Endothelial cell (in vitro differentiated cells): ENCODE measurements around the gene ZAP70. TPM values are rescaled to one million over a fixed set of nuclear protein-coding genes. Genes with fewer than 3 reads are reported as not detected.

Source experiments
- DNase-seq: peaks from one replicate; pipeline ENCODE4 v3.0.0; 2021; ENCODE audit warnings: low spot score
- H3K27ac Mint-ChIP-seq: one replicate; pipeline ENCODE4 v1.8.0; 2021; ENCODE audit warnings: mixed read lengths, inconsistent platforms; ENCODE audit not compliant: unreplicated experiment
- H3K27me3 Mint-ChIP-seq: one replicate; pipeline ENCODE4 v1.8.0; 2021; ENCODE audit warnings: mild to moderate bottlenecking, moderate library complexity, mixed read lengths, inconsistent platforms; ENCODE audit not compliant: unreplicated experiment
- H3K36me3 Mint-ChIP-seq: one replicate; pipeline ENCODE4 v1.8.0; 2021; ENCODE audit warnings: mild to moderate bottlenecking, low read depth, mixed read lengths, inconsistent platforms; ENCODE audit not compliant: unreplicated experiment
- H3K4me1 Mint-ChIP-seq: one replicate; pipeline ENCODE4 v1.8.0; 2021; ENCODE audit warnings: mild to moderate bottlenecking, mixed read lengths, inconsistent platforms; ENCODE audit not compliant: unreplicated experiment
- H3K4me3 Mint-ChIP-seq: one replicate; pipeline ENCODE4 v1.8.0; 2021; ENCODE audit warnings: mild to moderate bottlenecking, mixed read lengths, inconsistent platforms; ENCODE audit not compliant: unreplicated experiment
- H3K9me3 Mint-ChIP-seq: one replicate; pipeline ENCODE4 v1.8.0; 2021; ENCODE audit warnings: mixed read lengths, inconsistent platforms; ENCODE audit not compliant: unreplicated experiment
- CTCF ChIP-seq: fragments of 200-600 bp; sonication (generic); IDR thresholded peaks from one replicate; pipeline ENCODE4 v1.5.0; 2021; ENCODE audit warnings: antibody characterized with exemption; ENCODE audit not compliant: unreplicated experiment
- total RNA-seq: library from RNA; stranded (reverse); fragmentation: NEBNext Ultra II Directional; extraction: Animal tissue kit (Norgen Biotek cat#: 25700); gene quantifications from one replicate; pipeline ENCODE4 v1.2.1, GENCODE V29; 2021; ENCODE audit not compliant: unreplicated experiment

ZAP70 gene
- total RNA-seq, 1 donor from 2014 or later: 93.4 TPM

GRCh38 chr2:97728091-97728731, 14.8 kb downstream of the ZAP70 start:
- H3K27ac Mint-ChIP-seq: peak overlapping the region; percentile 58
- DNase-seq: no peak
- H3K27me3 Mint-ChIP-seq: peaks cover 3% of the 10 kb centered on the region
- peaks cover 21% of the 10 kb centered on the region for H3K4me1 Mint-ChIP-seq
- TF ChIP-seq CTCF: no peak
- H3K4me3 Mint-ChIP-seq: no peak overlapping the region
- H3K36me3 Mint-ChIP-seq: peaks cover 38% of the 10 kb centered on the region
- H3K9me3 Mint-ChIP-seq: no peaks in the 10 kb centered on the region

- peaks cover 2% of the 10 kb centered on the region for H3K27me3 Mint-ChIP-seq
- TF ChIP-seq CTCF: no peak
- no peak overlapping the region for H3K4me3 Mint-ChIP-seq
- H3K9me3 Mint-ChIP-seq: no peaks in the 10 kb centered on the region
- peaks cover 40% of the 10 kb centered on the region for H3K36me3 Mint-ChIP-seq
- no peak for DNase-seq
- no peak overlapping the region for H3K27ac Mint-ChIP-seq
- H3K4me1 Mint-ChIP-seq: peaks cover 19% of the 10 kb centered on the region
Measured at GRCh38 chr2:97730245-97730644, 16.9 kb downstream of the ZAP70 start.

- Mint-ChIP-seq H3K4me3 (no peak overlapping the region), H3K27ac (no peak overlapping the region), H3K9me3 (no peaks in the 10 kb centered on the region), H3K27me3 (peaks cover 5% of the 10 kb centered on the region), H3K36me3 (peaks cover 38% of the 10 kb centered on the region), H3K4me1 (peaks cover 8% of the 10 kb centered on the region)
- DNase-seq: no peak
- no peak for TF ChIP-seq CTCF
Measured at GRCh38 chr2:97731274-97732020, 18.1 kb downstream of the ZAP70 start.

GRCh38 chr2:97732436-97733340, 19.3 kb downstream of the ZAP70 start:
- H3K4me1 Mint-ChIP-seq: peaks cover under 1% of the 10 kb centered on the region
- no peak for DNase-seq
- peaks cover 31% of the 10 kb centered on the region for H3K36me3 Mint-ChIP-seq
- no peak overlapping the region for H3K4me3 Mint-ChIP-seq
- no peak for TF ChIP-seq CTCF
- H3K27ac Mint-ChIP-seq: no peak overlapping the region
- H3K9me3 Mint-ChIP-seq: no peaks in the 10 kb centered on the region
- peaks cover 9% of the 10 kb centered on the region for H3K27me3 Mint-ChIP-seq
